Measurements from ENCODE around the gene SPINK14.

SPINK14 gene

GRCh38 chr5:148168246-148168645, at the start of gene SPINK14:
SPINK14 (plus strand) TSS chr5:148168546; CDS start chr5:148169733, 1,187 bp downstream.
- no peak for DNase-seq (ENCODE audit: extremely low read depth in 1 of 2, low read depth in 1 of 2)

- DNase-seq (ENCODE audit: extremely low read depth in 1 of 2, low read depth in 1 of 2), result no peak
These were observed 48.0 kb upstream of the SPINK14 start for GRCh38 chr5:148120317-148120716.

- DNase-seq (ENCODE audit: extremely low read depth in 1 of 2, low read depth in 1 of 2), result no peak
These were observed 42.7 kb upstream of the SPINK14 start for GRCh38 chr5:148125641-148126040.

GRCh38 chr5:148135091-148136048, 33.0 kb upstream of the SPINK14 start:
- no peak for DNase-seq (ENCODE audit: extremely low read depth in 1 of 2, low read depth in 1 of 2)

- DNase-seq (ENCODE audit: extremely low read depth in 1 of 2, low read depth in 1 of 2), result no peak
These were observed 27.5 kb upstream of the SPINK14 start for GRCh38 chr5:148140846-148141245.

GRCh38 chr5:148141645-148142044, 26.7 kb upstream of the SPINK14 start:
- DNase-seq (ENCODE audit: extremely low read depth in 1 of 2, low read depth in 1 of 2), result no peak

- no peak for DNase-seq (ENCODE audit: extremely low read depth in 1 of 2, low read depth in 1 of 2)
These were observed 22.4 kb upstream of the SPINK14 start for GRCh38 chr5:148145916-148146315.

- DNase-seq (ENCODE audit: extremely low read depth in 1 of 2, low read depth in 1 of 2), result no peak
These were observed 21.9 kb upstream of the SPINK14 start for GRCh38 chr5:148146487-148146886.

- no peak for DNase-seq (ENCODE audit: extremely low read depth in 1 of 2, low read depth in 1 of 2)
These were observed 20.9 kb upstream of the SPINK14 start for GRCh38 chr5:148147415-148147814.

- no peak for DNase-seq (ENCODE audit: extremely low read depth in 1 of 2, low read depth in 1 of 2)
These were observed 16.5 kb upstream of the SPINK14 start for GRCh38 chr5:148151872-148152271.

GRCh38 chr5:148152781-148153180, 15.6 kb upstream of the SPINK14 start:
- DNase-seq (ENCODE audit: extremely low read depth in 1 of 2, low read depth in 1 of 2), result no peak

GRCh38 chr5:148156609-148157008, 11.7 kb upstream of the SPINK14 start:
- no peak for DNase-seq (ENCODE audit: extremely low read depth in 1 of 2, low read depth in 1 of 2)

- DNase-seq (ENCODE audit: extremely low read depth in 1 of 2, low read depth in 1 of 2), result no peak
These were observed 6.3 kb upstream of the SPINK14 start for GRCh38 chr5:148162038-148162437.

GRCh38 chr5:148163345-148163744, 5.0 kb upstream of the SPINK14 start:
- DNase-seq (ENCODE audit: extremely low read depth in 1 of 2, low read depth in 1 of 2), result no peak

GRCh38 chr5:148166550-148167283, 1.6 kb upstream of the SPINK14 start:
- no peak for DNase-seq (ENCODE audit: extremely low read depth in 1 of 2, low read depth in 1 of 2)

GRCh38 chr5:148172377-148172776, 4.0 kb downstream of the SPINK14 start:
- no peak for DNase-seq (ENCODE audit: extremely low read depth in 1 of 2, low read depth in 1 of 2)

- DNase-seq (ENCODE audit: extremely low read depth in 1 of 2, low read depth in 1 of 2), result no peak
These were observed 8.1 kb downstream of the SPINK14 start for GRCh38 chr5:148176480-148176879.

- DNase-seq (ENCODE audit: extremely low read depth in 1 of 2, low read depth in 1 of 2), result no peak
These were observed 8.9 kb downstream of the SPINK14 start for GRCh38 chr5:148177207-148177606.

- no peak for DNase-seq (ENCODE audit: extremely low read depth in 1 of 2, low read depth in 1 of 2)
These were observed 11.0 kb downstream of the SPINK14 start for GRCh38 chr5:148179234-148179824.

GRCh38 chr5:148186248-148187003, 18.1 kb downstream of the SPINK14 start:
- no peak for DNase-seq (ENCODE audit: extremely low read depth in 1 of 2, low read depth in 1 of 2)

- no peak for DNase-seq (ENCODE audit: extremely low read depth in 1 of 2, low read depth in 1 of 2)
These were observed 22.7 kb downstream of the SPINK14 start for GRCh38 chr5:148191010-148191409.
